ENCODE results near the gene CD300A.

Gene CD300A

DNA sequence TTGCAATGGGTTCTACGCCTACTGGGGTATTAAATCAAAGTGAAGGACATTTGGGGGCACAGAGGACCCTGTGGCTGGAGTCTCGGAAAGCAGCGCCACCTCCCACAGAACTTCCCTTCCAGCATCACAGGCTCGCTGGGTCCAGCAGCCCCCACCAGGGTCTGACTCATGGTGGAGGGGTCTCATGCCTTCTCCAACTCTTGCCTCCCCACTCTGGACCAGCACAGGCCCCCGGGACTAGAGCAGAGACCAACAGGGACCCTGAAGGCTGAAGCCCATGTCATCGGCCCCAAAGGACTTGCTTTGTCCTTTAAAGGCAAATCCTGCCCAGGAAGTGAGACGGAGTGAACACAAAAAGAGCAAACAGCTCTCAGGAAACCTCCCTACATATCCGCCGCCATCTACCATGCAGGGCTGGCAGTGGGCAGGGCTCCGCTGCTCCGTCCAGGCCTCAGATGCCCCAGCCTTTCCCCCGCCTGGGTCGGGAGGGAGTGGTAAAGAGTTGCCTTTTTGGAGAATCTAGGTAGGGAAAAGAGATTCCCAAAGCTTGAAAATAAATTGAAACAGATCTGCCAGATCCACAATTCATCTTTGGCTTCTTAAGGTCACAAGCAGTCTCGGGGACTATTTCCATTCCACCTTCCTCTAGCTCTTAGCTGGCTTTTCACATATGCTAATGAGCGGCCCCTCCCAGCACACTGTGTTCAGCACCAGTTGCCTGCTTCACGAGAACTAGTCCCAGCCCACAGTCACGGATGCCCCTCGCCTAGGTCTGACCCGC is 36.6 kb upstream of the CD300A start:
- no peak overlapping the region for H3K9ac ChIP-seq (ENCODE audit: low read length)

DNA sequence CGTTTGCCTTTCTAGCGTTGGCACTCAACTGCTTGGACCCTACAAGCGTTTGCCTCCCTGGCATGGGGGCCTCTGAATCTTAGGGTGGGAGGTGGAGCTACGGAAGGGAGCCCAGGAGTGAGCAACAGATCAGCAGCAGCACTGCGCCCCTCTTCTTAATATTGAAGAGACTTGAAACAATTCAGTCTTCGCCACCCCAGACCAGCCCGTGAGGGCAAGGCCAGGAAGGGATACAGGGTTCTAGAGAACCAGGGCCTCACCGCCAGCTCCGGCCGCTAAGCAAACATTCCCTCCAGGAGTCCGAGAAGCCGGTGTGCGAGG is 36.1 kb upstream of the CD300A start:
- Histone ChIP-seq H3K79me2 (ENCODE audit: low read length) (no peaks in the 10 kb centered on the region), H3K27ac (ENCODE audit: low read length) (no peak overlapping the region), H3K4me1 (ENCODE audit: low read length) (no peaks in the 10 kb centered on the region), H3K9me3 (ENCODE audit: insufficient read depth, low read length) (no peaks in the 10 kb centered on the region), H3K9ac (ENCODE audit: low read length) (no peak overlapping the region), H3K27me3 (ENCODE audit: low read depth, low read length) (peaks cover 4% of the 10 kb centered on the region; the same call in 1 of the 2 replicates), H3K4me2 (ENCODE audit: low read length) (no peak overlapping the region), H3K36me3 (replicated peaks; ENCODE audit: low read depth, low read length) (no peaks in the 10 kb centered on the region), H2AFZ (ENCODE audit: low read depth, low read length) (no peak overlapping the region), H3K4me3 (ENCODE audit: low read length) (no peak overlapping the region), H4K20me1 (ENCODE audit: insufficient read depth, low read length) (no peaks in the 10 kb centered on the region)
- TF ChIP-seq, protein P1, sequence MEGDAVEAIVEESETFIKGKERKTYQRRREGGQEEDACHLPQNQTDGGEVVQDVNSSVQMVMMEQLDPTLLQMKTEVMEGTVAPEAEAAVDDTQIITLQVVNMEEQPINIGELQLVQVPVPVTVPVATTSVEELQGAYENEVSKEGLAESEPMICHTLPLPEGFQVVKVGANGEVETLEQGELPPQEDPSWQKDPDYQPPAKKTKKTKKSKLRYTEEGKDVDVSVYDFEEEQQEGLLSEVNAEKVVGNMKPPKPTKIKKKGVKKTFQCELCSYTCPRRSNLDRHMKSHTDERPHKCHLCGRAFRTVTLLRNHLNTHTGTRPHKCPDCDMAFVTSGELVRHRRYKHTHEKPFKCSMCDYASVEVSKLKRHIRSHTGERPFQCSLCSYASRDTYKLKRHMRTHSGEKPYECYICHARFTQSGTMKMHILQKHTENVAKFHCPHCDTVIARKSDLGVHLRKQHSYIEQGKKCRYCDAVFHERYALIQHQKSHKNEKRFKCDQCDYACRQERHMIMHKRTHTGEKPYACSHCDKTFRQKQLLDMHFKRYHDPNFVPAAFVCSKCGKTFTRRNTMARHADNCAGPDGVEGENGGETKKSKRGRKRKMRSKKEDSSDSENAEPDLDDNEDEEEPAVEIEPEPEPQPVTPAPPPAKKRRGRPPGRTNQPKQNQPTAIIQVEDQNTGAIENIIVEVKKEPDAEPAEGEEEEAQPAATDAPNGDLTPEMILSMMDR (IDR thresholded peaks at IDR 0.05; ENCODE audit: low read depth, low read length), result no peak

More for the DNA sequence above, 36.6 kb upstream of the CD300A start:
- Histone ChIP-seq H3K4me3 (ENCODE audit: low read length) (no peak overlapping the region), H3K27ac (ENCODE audit: low read length) (no peak overlapping the region), H4K20me1 (ENCODE audit: insufficient read depth, low read length) (no peaks in the 10 kb centered on the region), H2AFZ (ENCODE audit: low read depth, low read length) (no peak overlapping the region), H3K4me2 (ENCODE audit: low read length) (no peak overlapping the region), H3K4me1 (ENCODE audit: low read length) (no peaks in the 10 kb centered on the region), H3K79me2 (ENCODE audit: low read length) (no peaks in the 10 kb centered on the region), H3K27me3 (ENCODE audit: low read depth, low read length) (peaks cover 4% of the 10 kb centered on the region; the same call in 1 of the 2 replicates), H3K9me3 (ENCODE audit: insufficient read depth, low read length) (no peaks in the 10 kb centered on the region), H3K36me3 (replicated peaks; ENCODE audit: low read depth, low read length) (no peaks in the 10 kb centered on the region)
- TF ChIP-seq, protein P1 (IDR thresholded peaks at IDR 0.05; ENCODE audit: low read depth, low read length), result no peak
- no peak for TF ChIP-seq EZH2phosphoT487 (IDR thresholded peaks at IDR 0.05; ENCODE audit: low read depth)

DNA sequence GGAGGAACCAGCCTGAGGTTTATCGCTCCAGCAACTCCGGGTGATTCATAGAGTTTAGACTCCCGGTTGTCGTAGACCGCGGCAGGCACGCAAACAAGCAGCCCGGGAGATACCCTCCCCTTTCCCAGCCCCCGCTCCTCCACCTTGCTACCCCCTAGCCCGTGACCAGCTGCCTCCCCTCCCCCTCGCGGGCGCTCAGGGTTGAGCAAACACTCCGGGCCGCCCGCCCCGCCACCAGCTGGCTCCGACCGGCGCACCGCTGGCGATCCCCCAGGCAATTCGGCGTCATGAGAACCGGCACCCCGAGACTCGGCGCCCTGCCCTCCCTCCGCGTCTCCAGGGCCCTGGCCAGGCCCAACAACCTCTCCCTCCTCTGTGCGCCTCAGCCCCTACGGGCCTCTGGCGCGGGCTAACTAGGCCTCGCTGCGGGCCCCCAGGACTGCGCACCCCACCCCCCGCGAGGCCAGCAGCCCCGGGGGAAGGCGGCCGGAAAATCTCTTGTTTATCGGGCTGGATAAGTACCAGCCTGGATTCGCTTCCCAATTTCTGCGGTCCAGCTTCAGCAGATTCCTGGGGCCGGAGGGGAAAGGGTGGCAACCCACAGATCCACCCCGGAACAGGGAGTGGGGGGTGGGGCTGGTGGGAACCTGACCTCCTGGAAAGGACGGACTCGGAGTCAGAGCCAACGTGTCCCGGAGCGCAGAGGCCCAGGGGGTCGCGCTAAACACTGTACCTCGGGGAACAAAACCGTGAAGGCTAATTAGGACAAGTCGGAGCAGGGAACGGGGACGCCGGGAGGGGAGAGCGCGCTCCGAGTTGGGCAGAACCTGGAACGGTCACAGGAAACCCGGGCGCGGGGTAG is 35.5 kb upstream of the CD300A start:
- Histone ChIP-seq H3K9ac (ENCODE audit: low read length) (no peak overlapping the region), H3K27ac (ENCODE audit: low read length) (no peak overlapping the region), H3K27me3 (ENCODE audit: low read depth, low read length) (peaks cover 4% of the 10 kb centered on the region; the same call in 1 of the 2 replicates), H3K4me1 (ENCODE audit: low read length) (no peaks in the 10 kb centered on the region), H3K79me2 (ENCODE audit: low read length) (no peaks in the 10 kb centered on the region), H2AFZ (ENCODE audit: low read depth, low read length) (no peak overlapping the region), H4K20me1 (ENCODE audit: insufficient read depth, low read length) (no peaks in the 10 kb centered on the region), H3K9me3 (ENCODE audit: insufficient read depth, low read length) (no peaks in the 10 kb centered on the region), H3K4me2 (ENCODE audit: low read length) (no peak overlapping the region), H3K36me3 (replicated peaks; ENCODE audit: low read depth, low read length) (no peaks in the 10 kb centered on the region), H3K4me3 (ENCODE audit: low read length) (no peak overlapping the region)
- no peak for TF ChIP-seq EZH2phosphoT487 (IDR thresholded peaks at IDR 0.05; ENCODE audit: low read depth)
- TF ChIP-seq, protein P1 (IDR thresholded peaks at IDR 0.05; ENCODE audit: low read depth, low read length), result no peak
